ENCODE results near the gene RALGAPA2.

The RALGAPA2 gene

DNA sequence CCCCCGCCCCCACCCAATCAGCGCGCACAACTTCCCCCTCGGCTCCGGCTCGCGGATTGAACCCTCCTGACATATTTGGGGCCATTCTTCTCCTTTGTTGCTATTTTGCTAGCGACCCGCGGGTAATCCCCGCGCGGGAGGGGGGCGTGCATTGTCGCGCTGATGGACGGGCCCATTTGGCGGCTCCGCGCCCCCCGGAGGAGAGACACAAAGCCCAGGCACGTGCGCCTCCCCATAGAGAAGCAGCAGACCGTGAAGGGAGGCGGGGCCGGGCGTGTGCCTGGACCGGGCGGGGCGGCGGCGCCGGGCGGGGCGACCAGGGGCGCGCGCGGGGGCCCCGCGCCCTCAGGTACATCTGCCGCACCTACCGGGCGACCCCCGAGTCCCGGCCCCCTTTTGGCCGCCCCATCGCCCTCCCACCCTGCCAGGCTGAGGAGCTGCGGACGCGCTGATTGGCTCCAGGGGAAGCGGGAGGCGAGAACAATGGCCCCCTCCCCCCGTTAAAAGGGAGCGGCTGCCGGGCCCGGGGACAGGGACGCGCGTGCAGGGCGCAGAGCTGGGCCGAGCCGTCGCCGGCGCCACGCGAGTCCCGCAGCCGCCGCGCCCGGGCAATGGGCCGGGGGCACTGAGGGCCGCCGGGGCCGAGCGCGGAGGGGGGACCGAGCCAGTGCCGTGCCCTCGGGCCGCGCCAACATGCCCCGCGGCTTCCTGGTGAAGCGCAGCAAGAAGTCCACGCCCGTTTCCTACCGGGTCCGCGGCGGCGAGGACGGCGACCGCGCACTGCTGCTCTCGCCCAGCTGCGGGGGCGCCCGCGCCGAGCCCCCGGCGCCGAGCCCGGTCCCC is 344.6 kb downstream of the RALGAPA2 start, which contains the start of gene INSM1:
Gene INSM1 (plus strand): TSS at position 530 of the 843 bp plus-strand sequence. CDS start 164 bp downstream, at position 694.
- TF ChIP-seq CTCF (IDR thresholded peaks at IDR 0.05; ENCODE audit: borderline replicate concordance, control extremely low read depth, extremely low read depth, insufficient read depth, missing control alignments): no peak
- peak; percentile 53 for DNase-seq (ENCODE audit: low spot score)
- in situ Hi-C loops (cut with MboI; ENCODE audit: low sequenced_read_pairs, unreplicated experiment): loop anchor here (10.0 to 25.0 kb wide), 2 partner anchors 197 to 1145 kb away; partner anchors contain the start of gene NKX2-2

- in situ Hi-C loops (cut with MboI; ENCODE audit: low sequenced_read_pairs, unreplicated experiment): loop anchor here (10.0 to 25.0 kb wide), 2 partner anchors 198 to 1145 kb away; partner anchors contain the start of gene NKX2-2
- TF ChIP-seq CTCF (IDR thresholded peaks at IDR 0.05; ENCODE audit: borderline replicate concordance, control extremely low read depth, extremely low read depth, insufficient read depth, missing control alignments): no peak
- no peak for DNase-seq (ENCODE audit: low spot score)
Measured at GRCh38 chr20:20366876-20367574, 345.4 kb downstream of the RALGAPA2 start.

GRCh38 chr20:20366551-20366875 is 345.9 kb downstream of the RALGAPA2 start:
- in situ Hi-C loops (cut with MboI; ENCODE audit: low sequenced_read_pairs, unreplicated experiment): loop anchor here (10.0 to 25.0 kb wide), 2 partner anchors 198 to 1146 kb away; partner anchors contain the start of gene NKX2-2
- TF ChIP-seq CTCF (IDR thresholded peaks at IDR 0.05; ENCODE audit: borderline replicate concordance, control extremely low read depth, extremely low read depth, insufficient read depth, missing control alignments): no peak

GRCh38 chr20:20365480-20366161 is 346.8 kb downstream of the RALGAPA2 start:
- in situ Hi-C loops (cut with MboI; ENCODE audit: low sequenced_read_pairs, unreplicated experiment): loop anchor here (10.0 to 25.0 kb wide), 2 partner anchors 199 to 1147 kb away; partner anchors contain the start of gene NKX2-2
- TF ChIP-seq CTCF (IDR thresholded peaks at IDR 0.05; ENCODE audit: borderline replicate concordance, control extremely low read depth, extremely low read depth, insufficient read depth, missing control alignments): no peak
- DNase-seq (ENCODE audit: low spot score): no peak

More at GRCh38 chr20:20366551-20366875, 345.9 kb downstream of the RALGAPA2 start:
- no peak for DNase-seq (ENCODE audit: low spot score)

DNA sequence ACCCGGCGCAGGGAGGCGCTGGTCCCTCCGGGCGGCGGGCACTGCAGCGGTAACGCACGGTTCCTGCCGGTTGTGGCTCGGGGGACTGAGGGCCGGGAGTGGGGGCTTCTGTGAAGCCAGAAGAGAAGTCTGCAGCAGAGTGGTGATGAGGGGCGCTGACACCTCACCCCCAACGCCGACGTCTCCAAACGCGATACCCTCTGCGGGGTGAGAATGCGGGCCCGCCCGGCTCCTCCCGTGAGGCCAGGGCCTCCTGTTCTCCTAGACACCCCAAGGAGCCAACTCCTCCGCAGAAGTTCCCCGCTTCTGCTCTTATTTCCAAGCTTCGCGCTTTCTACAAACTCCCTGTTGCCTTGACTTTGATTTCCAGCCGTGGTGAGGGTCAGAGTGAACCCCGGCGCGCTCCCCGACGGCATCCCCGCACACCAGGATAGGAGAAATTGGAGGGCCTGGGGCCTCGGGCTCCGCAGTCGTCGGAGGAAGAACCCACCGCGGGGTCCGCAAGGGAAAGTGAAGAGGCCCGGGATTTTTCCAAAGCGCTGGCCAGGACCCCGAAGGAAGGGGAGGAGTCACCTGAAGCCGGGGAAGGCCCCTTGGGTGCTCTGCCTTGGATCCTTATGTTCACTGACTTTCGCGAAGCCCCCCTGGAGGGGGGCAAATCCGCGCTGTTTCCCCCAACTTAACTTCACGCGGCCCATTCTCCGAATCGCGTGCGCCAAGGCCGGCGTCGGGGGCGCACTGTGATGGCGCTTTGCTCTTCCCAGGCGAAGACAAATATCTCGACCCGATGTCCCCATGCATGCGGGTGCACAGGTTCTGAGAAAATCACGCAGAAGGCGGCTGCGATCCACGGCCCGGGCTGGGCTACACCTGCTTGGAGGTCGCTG is 347.6 kb downstream of the RALGAPA2 start:
- no peak for DNase-seq (ENCODE audit: low spot score)
- no peak for TF ChIP-seq CTCF (IDR thresholded peaks at IDR 0.05; ENCODE audit: borderline replicate concordance, control extremely low read depth, extremely low read depth, insufficient read depth, missing control alignments)
- in situ Hi-C loops (cut with MboI; ENCODE audit: low sequenced_read_pairs, unreplicated experiment): loop anchor here (10.0 to 25.0 kb wide), 2 partner anchors 200 to 1147 kb away; partner anchors contain the start of gene NKX2-2
